ENCODE data around the gene CLCN3.

DNA sequence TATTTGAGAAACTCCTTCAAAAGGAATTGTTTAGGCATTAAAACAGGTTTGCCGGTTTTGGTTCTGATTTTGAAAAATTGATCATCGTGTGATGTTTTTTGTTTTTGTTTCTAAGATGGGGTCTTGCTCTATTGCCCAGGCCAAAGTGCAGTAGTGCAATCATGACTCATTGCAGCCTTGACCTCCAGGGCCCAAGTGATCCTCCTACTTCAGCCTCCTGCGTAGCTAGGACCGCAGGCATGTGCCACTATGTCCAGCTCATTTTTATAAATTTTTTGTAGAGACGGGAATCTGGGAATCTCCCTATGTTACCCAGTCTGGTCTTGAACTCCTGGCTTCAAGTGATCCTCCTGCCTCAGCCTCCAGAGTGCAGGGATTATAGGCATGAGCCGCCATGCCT, 35.0 kb downstream of the CLCN3 start:
- TF ChIP-seq YY1 (IDR thresholded peaks at IDR 0.05; ENCODE audit: insufficient read depth, insufficient read length): no peak
- no peak for TF ChIP-seq SUZ12 (IDR thresholded peaks at IDR 0.05; ENCODE audit: extremely low read depth, insufficient read depth, insufficient read length)
- TF ChIP-seq ZNF274 (IDR thresholded peaks at IDR 0.05; ENCODE audit: low read depth, low read length): no peak
